NB4 (cell line): ENCODE results near the gene BOC.

Experiments used
- DNase-seq: peaks from one replicate; pipeline ENCODE4 v3.0.0; 2010; ENCODE audit warnings: low read depth
- H3K4me3 ChIP-seq: one replicate; pipeline ENCODE4 v1.5.1; 2011; ENCODE audit warnings: mild to moderate bottlenecking, low read depth, low read length, moderate library complexity
- MYC ChIP-seq: IDR thresholded peaks from 2 replicates; pipeline ENCODE4 v1.6.1; 2011; ENCODE audit warnings: low read depth, low read length
- POLR2A ChIP-seq: IDR thresholded peaks from 2 replicates; pipeline ENCODE4 v1.6.1; 2011; ENCODE audit warnings: mild to moderate bottlenecking; ENCODE audit not compliant: insufficient read length; ENCODE audit errors: extremely low read depth
- TF ChIP-seq, protein P1 (sequence below): IDR thresholded peaks from one replicate; pipeline ENCODE4 v1.5.1; 2012; ENCODE audit warnings: low read depth, low read length
- TF ChIP-seq, protein P2 (sequence below): IDR thresholded peaks from 2 replicates; pipeline ENCODE4 v1.6.1; 2011; ENCODE audit warnings: low read depth, low read length

Gene BOC

DNA sequence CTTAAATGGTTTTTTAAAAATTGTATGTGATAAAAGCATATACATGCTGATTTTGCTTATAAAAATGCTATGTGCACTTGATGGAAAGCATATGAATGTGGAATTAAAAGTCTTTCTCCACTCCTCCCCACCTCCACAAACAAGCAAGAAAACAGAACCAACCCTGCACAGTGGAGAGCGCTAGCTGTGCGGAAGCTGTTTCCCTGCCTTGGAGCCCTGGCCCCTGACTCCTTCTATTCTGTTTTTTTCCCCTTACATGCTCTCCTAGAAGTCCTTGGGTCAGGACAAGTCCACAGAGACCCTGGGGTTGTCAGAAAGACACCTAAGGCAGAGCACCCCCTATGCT is 64.2 kb downstream of the BOC start:
- DNase-seq = no peak
- TF ChIP-seq, protein P1, sequence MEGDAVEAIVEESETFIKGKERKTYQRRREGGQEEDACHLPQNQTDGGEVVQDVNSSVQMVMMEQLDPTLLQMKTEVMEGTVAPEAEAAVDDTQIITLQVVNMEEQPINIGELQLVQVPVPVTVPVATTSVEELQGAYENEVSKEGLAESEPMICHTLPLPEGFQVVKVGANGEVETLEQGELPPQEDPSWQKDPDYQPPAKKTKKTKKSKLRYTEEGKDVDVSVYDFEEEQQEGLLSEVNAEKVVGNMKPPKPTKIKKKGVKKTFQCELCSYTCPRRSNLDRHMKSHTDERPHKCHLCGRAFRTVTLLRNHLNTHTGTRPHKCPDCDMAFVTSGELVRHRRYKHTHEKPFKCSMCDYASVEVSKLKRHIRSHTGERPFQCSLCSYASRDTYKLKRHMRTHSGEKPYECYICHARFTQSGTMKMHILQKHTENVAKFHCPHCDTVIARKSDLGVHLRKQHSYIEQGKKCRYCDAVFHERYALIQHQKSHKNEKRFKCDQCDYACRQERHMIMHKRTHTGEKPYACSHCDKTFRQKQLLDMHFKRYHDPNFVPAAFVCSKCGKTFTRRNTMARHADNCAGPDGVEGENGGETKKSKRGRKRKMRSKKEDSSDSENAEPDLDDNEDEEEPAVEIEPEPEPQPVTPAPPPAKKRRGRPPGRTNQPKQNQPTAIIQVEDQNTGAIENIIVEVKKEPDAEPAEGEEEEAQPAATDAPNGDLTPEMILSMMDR = no peak
- TF ChIP-seq, protein P2, sequence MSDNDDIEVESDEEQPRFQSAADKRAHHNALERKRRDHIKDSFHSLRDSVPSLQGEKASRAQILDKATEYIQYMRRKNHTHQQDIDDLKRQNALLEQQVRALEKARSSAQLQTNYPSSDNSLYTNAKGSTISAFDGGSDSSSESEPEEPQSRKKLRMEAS = no peak
- no peak for TF ChIP-seq POLR2A
- no peak for TF ChIP-seq MYC
- no peak overlapping the region for H3K4me3 ChIP-seq

DNA sequence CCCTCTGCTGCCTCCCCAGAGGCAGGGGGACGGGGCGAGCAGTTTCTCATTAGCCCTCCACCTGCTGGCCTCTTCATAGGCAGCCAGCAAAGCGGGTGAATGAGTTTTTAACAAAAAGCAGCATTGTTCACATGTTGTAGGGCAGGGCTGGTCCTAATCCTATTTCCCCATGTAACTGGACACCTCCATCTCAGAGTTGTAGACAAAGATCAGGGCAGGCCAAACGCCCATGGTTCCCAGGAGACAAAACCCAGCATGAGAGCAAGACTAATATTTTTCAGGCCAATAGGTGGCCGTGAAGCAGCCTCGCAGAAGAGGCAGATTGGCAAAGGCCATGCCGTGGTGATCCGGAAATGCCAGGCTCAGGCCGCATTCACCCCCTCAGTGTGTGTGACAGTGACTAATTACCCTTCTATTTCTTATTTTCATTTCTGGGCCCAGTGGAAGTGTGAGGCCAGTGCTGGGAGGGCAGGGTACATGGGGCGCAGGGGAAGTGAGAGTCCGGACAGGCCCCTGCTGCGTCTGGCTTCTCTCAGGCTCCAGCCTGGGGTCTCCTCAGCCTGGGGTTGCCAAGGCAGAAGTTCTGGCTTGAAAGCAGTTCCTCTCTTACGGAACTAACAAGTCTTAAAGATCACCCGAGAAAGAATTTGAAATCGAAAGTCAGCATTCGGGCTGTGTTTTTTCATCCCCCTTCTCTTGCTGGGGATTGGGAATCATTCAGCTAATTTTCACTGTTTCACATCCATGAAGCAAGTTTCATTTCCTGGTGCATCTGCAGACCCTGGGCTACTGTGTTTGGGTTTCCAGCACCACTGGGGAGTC is 64.8 kb downstream of the BOC start:
- TF ChIP-seq, protein P2 = no peak
- no peak for TF ChIP-seq MYC
- TF ChIP-seq, protein P1 = no peak
- TF ChIP-seq POLR2A = no peak
- no peak overlapping the region for H3K4me3 ChIP-seq
- DNase-seq = no peak

DNA sequence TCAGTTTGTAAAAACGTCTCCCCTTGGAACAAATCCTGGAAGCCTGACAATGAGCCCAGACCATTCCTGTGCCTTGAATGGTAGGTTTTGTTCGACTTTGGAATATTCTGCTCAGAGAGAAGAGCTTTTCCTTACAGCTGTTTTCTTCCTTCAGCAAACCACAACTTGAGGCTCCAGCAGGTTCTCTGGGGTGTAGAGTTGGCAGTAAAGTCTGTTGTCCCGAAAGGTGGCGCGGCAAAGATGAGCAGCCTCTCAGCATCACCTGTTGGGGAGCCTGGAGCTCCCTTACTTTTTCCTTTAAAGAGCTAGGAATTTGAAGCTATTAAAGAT is 65.4 kb downstream of the BOC start:
- DNase-seq = no peak
- TF ChIP-seq, protein P1 = no peak
- H3K4me3 ChIP-seq = no peak overlapping the region

DNA sequence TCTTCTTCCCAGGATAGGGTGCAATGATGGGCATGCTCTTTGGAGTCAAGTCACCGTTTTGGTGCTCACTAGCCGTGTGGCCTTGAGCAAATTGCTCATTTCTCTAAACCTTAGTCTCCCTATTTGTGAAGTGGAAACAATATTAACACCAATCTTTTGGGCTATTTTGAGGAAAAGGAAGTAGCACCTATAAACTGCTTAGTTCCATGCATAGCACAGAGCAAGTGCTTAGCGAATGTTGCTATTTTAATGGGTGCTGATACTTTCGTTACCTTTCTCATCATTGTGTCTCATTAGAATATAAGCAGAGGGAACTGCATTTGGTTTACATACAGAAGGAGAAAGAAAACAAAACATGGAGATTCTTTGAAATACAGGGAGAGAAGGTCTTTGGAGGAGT is 66.1 kb downstream of the BOC start:
- no peak overlapping the region for H3K4me3 ChIP-seq

DNA sequence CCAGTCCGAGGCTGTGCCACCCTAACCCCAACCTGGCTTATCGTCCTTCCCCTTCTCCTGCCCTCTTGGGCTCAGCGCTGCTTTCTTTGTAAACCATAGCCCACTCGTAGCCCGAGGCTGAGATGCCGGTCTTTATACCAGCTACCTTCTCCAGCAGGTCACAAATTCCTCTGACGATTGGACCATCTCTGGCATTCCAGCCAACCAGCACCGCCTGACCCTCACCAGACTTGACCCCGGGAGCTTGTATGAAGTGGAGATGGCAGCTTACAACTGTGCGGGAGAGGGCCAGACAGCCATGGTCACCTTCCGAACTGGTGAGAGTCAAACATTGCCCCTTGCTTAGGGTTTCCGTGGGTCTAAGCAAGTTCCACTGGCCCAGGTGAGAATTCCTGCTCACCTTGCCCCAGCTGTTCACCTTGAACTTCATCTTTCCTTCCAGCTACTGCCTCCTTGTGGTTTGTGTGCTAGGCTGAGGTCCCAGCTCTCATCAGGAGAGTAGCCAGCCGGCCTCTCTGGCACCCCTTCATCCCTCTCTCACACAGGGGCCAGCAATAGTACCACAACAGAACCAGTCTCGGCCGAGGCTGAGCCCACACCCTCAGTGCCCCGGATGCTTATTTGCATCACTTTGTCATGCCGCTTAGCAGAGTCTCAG is 66.7 kb downstream of the BOC start:
- TF ChIP-seq, protein P2 = no peak
- TF ChIP-seq MYC (no peak), POLR2A (no peak)
- TF ChIP-seq, protein P1 = no peak
- no peak for DNase-seq
- H3K4me3 ChIP-seq = no peak overlapping the region

More for the DNA sequence above, 66.1 kb downstream of the BOC start:
- no peak for DNase-seq
- TF ChIP-seq MYC (no peak), POLR2A (no peak)
- TF ChIP-seq, protein P2 = no peak
- TF ChIP-seq, protein P1 = no peak

DNA sequence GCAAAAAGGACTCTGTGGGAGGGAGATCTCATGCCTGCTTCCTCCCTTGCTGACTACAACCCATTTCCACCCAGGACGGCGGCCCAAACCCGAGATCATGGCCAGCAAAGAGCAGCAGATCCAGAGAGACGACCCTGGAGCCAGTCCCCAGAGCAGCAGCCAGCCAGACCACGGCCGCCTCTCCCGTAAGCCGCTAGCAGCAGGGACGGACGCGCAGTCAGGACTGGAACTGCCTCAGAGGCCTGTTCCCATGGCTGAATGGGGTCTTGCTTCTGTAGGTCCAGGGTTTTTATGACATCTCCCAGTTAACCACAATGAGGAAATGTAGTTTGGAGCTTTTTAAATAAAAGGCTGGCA is 67.2 kb downstream of the BOC start:
- no peak for DNase-seq
- H3K4me3 ChIP-seq = no peak overlapping the region
- TF ChIP-seq, protein P1 = no peak
- TF ChIP-seq, protein P2 = no peak
- TF ChIP-seq POLR2A (no peak), MYC (no peak)
